ENCODE results near the gene GATA5.

Gene GATA5

DNA sequence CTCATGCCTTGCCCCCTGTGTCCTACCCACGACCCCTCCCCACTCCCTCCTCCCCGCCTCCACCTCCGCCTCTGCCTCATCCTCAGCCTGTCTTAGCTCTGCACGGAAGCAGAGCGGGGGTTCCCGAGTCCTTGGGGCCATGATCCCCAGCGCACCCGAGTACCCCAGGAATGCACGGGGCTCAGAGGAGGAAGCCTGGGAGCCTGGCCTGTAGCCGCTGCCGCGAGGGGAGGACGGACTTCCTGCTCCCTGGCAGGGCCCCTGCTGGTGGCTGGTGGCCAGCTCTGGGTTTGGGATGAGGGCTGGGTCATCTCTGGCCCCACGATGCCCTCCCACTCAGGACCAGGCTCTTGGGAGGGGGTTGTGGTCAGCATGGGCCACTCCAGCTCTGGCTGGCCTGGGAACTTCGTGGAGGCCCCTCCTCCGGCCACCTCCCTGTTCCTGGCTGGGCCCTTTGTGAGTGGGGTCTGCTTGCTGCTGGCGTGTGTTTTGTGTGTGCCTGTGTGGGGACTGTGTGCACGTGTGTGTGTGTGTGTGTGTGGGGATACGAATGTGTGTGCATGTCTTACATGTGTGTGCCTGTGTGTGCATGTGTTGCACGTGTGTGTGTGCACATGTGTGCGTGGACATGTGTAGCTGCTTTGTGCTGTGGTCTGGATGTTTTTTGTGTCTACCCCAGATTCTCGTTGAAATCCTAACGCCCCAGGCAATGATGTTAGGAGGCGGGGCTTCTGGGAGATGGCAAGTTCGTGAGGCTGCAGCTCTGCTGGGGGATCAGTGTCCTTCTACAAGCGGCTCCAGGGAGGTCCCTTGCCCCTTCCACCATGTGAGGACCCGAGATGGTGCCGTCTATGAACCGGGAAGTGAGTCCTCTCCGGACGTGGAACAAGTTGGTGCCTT, 47.1 kb downstream of the GATA5 start:
- no peak overlapping the region for H3K9ac ChIP-seq (ENCODE audit: low read length)
- TF ChIP-seq EZH2 (IDR thresholded peaks at IDR 0.05; ENCODE audit: borderline replicate concordance, low read length) (no peak), CTCF (IDR thresholded peaks at IDR 0.05; ENCODE audit: low read length) (no peak)
- H3K27ac ChIP-seq (ENCODE audit: low read depth, low read length, poor library complexity, severe bottlenecking) = no peak overlapping the region

DNA sequence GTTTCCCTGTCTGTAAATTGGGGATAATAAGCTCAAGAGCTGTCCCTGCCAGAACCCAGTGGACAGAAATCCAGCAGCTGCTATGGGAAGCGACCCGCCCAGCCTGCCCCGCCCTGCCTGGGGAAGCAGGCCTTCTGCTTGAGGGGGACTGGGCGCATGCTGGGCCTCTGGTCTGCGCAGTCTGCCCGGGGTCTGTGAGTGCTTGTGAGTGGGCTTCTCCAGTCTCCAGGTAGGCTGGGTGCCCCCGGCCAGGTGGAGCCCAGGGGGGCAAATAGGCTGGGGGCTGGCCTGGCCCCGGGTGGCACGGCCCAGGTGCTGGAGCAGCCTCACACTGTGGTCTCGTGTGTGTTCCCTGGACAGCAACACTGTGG, 47.8 kb downstream of the GATA5 start:
- no peak overlapping the region for H3K4me3 ChIP-seq (ENCODE audit: low read depth, low read length, poor library complexity, severe bottlenecking)
- no peaks in the 10 kb centered on the region for H4K20me1 ChIP-seq (ENCODE audit: insufficient read depth, low read length)
- no peak overlapping the region for H2AFZ ChIP-seq (ENCODE audit: low read length)
- no peak for TF ChIP-seq CTCF (IDR thresholded peaks at IDR 0.05; ENCODE audit: low read length)
- H3K9me2 ChIP-seq (ENCODE audit: low read depth, low read length) = no peaks in the 10 kb centered on the region
- no peaks in the 10 kb centered on the region for H3K36me3 ChIP-seq (ENCODE audit: insufficient read depth, low read length)
- H3K27me3 ChIP-seq (ENCODE audit: insufficient read depth, low read length) = no peaks in the 10 kb centered on the region; the same call in 1 of the 2 replicates
- no peak overlapping the region for H3K27ac ChIP-seq (ENCODE audit: low read depth, low read length, poor library complexity, severe bottlenecking)
- H3K9me3 ChIP-seq (ENCODE audit: low read length) = no peaks in the 10 kb centered on the region
- no peaks in the 10 kb centered on the region for H3K4me1 ChIP-seq (ENCODE audit: insufficient read depth, low read length, severe bottlenecking)
- no peaks in the 10 kb centered on the region for H3F3A ChIP-seq (ENCODE audit: insufficient read depth, low read length)
- H3K9ac ChIP-seq (ENCODE audit: low read length) = no peak overlapping the region
- H3K4me2 ChIP-seq (ENCODE audit: low read length) = no peak overlapping the region
- no peaks in the 10 kb centered on the region for H3K79me2 ChIP-seq (ENCODE audit: insufficient read depth, low read length)

More for the DNA sequence above, 47.1 kb downstream of the GATA5 start:
- no peaks in the 10 kb centered on the region for H3K79me2 ChIP-seq (ENCODE audit: insufficient read depth, low read length)
- no peaks in the 10 kb centered on the region for H3K9me2 ChIP-seq (ENCODE audit: low read depth, low read length)
- H2AFZ ChIP-seq (ENCODE audit: low read length) = no peak overlapping the region
- no peak overlapping the region for H3K4me3 ChIP-seq (ENCODE audit: low read depth, low read length, poor library complexity, severe bottlenecking)
- no peaks in the 10 kb centered on the region for H4K20me1 ChIP-seq (ENCODE audit: insufficient read depth, low read length)
- no peaks in the 10 kb centered on the region for H3K9me3 ChIP-seq (ENCODE audit: low read length)
- H3K4me1 ChIP-seq (ENCODE audit: insufficient read depth, low read length, severe bottlenecking) = no peaks in the 10 kb centered on the region
- no peaks in the 10 kb centered on the region for H3K36me3 ChIP-seq (ENCODE audit: insufficient read depth, low read length)
- H3F3A ChIP-seq (ENCODE audit: insufficient read depth, low read length) = no peaks in the 10 kb centered on the region
- no peak overlapping the region for H3K4me2 ChIP-seq (ENCODE audit: low read length)
- H3K27me3 ChIP-seq (ENCODE audit: insufficient read depth, low read length) = no peaks in the 10 kb centered on the region; the same call in 1 of the 2 replicates

DNA sequence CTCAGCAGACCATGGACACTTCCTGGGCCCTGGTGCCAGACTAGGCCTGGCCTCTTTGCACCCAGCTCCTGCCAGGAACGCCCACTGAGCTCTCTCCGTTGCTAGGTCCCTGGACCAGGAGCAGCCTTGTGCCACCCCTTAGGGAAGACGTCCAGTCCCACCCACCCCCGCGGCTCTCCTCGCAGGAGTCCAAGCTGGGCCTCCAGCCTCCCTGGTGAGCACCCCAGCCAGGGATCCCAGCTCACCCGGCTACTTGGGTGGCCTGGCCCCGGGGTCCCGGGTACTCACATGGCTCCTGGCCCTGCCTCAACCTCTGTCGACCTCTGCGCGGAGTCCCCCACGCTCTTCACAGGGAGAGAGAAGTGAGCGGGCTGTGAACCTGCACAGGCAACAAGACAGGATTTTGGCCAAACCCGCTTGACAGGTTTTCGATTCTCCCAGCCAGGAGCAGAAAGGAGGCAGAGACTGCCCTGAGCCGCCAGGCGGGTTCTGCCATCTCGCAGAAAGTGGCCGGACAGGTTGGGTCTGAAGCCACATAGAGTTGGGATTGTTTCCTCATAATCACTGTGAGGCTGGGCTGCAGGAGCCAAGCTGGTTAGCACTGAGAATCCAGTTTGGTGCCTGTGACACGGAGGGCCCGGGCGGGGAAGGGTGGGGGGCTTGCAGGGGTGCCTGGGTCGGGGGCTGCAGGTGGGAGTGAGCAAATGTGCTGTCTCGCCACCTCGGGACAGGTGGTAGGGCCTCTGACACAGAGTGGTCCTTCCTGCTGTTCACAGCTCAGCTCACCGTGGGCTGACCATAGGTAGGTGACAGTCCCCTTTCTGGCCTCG, 48.4 kb downstream of the GATA5 start, which contains the start of gene RBBP8NL:
RBBP8NL (minus strand) TSS at position 368 of the 830 bp plus-strand sequence. CDS start 7,892 bp downstream, outside the sequence.
- no peak within 1 kb of the TSS for H3K4me3 ChIP-seq (ENCODE audit: low read depth, low read length, poor library complexity, severe bottlenecking)
- H3K36me3 ChIP-seq (ENCODE audit: insufficient read depth, low read length) = no peaks in the 10 kb centered on the region
- H3F3A ChIP-seq (ENCODE audit: insufficient read depth, low read length) = no peaks in the 10 kb centered on the region
- H3K9me3 ChIP-seq (ENCODE audit: low read length) = no peaks in the 10 kb centered on the region
- no peak within 1 kb of the TSS for H3K9ac ChIP-seq (ENCODE audit: low read length)
- H3K9me2 ChIP-seq (ENCODE audit: low read depth, low read length) = no peaks in the 10 kb centered on the region
- TF ChIP-seq CTCF (IDR thresholded peaks at IDR 0.05; ENCODE audit: low read length) (no peak), EZH2 (IDR thresholded peaks at IDR 0.05; ENCODE audit: borderline replicate concordance, low read length) (no peak)
- no peaks in the 10 kb centered on the region for H3K4me1 ChIP-seq (ENCODE audit: insufficient read depth, low read length, severe bottlenecking)
- H4K20me1 ChIP-seq (ENCODE audit: insufficient read depth, low read length) = no peaks in the 10 kb centered on the region
- H3K79me2 ChIP-seq (ENCODE audit: insufficient read depth, low read length) = no peaks in the 10 kb centered on the region
- no peak within 1 kb of the TSS for H3K27ac ChIP-seq (ENCODE audit: low read depth, low read length, poor library complexity, severe bottlenecking)
- no peaks in the 10 kb centered on the region; the same call in 1 of the 2 replicates for H3K27me3 ChIP-seq (ENCODE audit: insufficient read depth, low read length)
- H3K4me2 ChIP-seq (ENCODE audit: low read length) = no peak within 1 kb of the TSS
- no peak within 1 kb of the TSS for H2AFZ ChIP-seq (ENCODE audit: low read length)
